ENCODE results near the gene ZCCHC4.

ZCCHC4 gene

GRCh38 chr4:25308761-25309160 is 3.8 kb upstream of the ZCCHC4 start (continued):
- TF ChIP-seq ISL1 (CRISPR knock-in tag; IDR thresholded peaks at IDR 0.05) (no peak), TSHZ2 (CRISPR knock-in tag; IDR thresholded peaks at IDR 0.05) (no peak), POU6F1 (CRISPR knock-in tag; IDR thresholded peaks at IDR 0.05; ENCODE audit: borderline replicate concordance, low read depth) (no peak)

GRCh38 chr4:25310066-25310802 is 2.3 kb upstream of the ZCCHC4 start:
- no peak for ATAC-seq
- TF ChIP-seq ZFP30 (CRISPR knock-in tag; IDR thresholded peaks at IDR 0.05) (no peak), PATZ1 (CRISPR knock-in tag; IDR thresholded peaks at IDR 0.05; ENCODE audit: borderline replicate concordance) (no peak), CSDC2 (CRISPR knock-in tag; IDR thresholded peaks at IDR 0.05) (no peak), ISL1 (CRISPR knock-in tag; IDR thresholded peaks at IDR 0.05) (no peak), RARB (CRISPR knock-in tag; IDR thresholded peaks at IDR 0.05) (no peak), ZFP3 (CRISPR knock-in tag; IDR thresholded peaks at IDR 0.05) (no peak)

GRCh38 chr4:25310803-25311166 is 1.8 kb upstream of the ZCCHC4 start:
- TF ChIP-seq GLIS3 (CRISPR knock-in tag; IDR thresholded peaks at IDR 0.05) = no peak
- no peak for TF ChIP-seq TCF4 (CRISPR knock-in tag; IDR thresholded peaks at IDR 0.05; ENCODE audit: borderline replicate concordance)
- no peak for TF ChIP-seq PPARA (CRISPR knock-in tag; IDR thresholded peaks at IDR 0.05; ENCODE audit: borderline replicate concordance)
- TF ChIP-seq CSDC2 (CRISPR knock-in tag; IDR thresholded peaks at IDR 0.05) = no peak
- no peak for TF ChIP-seq ZFP30 (CRISPR knock-in tag; IDR thresholded peaks at IDR 0.05)
- TF ChIP-seq BACH2 (CRISPR knock-in tag; IDR thresholded peaks at IDR 0.05; ENCODE audit: borderline replicate concordance) = no peak
- TF ChIP-seq ISL1 (CRISPR knock-in tag; IDR thresholded peaks at IDR 0.05) = no peak
- TF ChIP-seq ZNF70 (CRISPR knock-in tag; IDR thresholded peaks at IDR 0.05) = no peak
- TF ChIP-seq ZC3H10 (CRISPR knock-in tag; IDR thresholded peaks at IDR 0.05) = no peak
- no peak for TF ChIP-seq ARNTL (CRISPR knock-in tag; IDR thresholded peaks at IDR 0.05; ENCODE audit: borderline replicate concordance, low read depth)
- no peak for ATAC-seq

GRCh38 chr4:25313201-25313895 is 774 bp downstream of the ZCCHC4 start:
- peak; percentile 36 for ATAC-seq
- TF ChIP-seq POU6F1 (CRISPR knock-in tag; IDR thresholded peaks at IDR 0.05; ENCODE audit: borderline replicate concordance, low read depth) (no peak), TOX (CRISPR knock-in tag; IDR thresholded peaks at IDR 0.05; ENCODE audit: borderline replicate concordance) (no peak), ZFP30 (CRISPR knock-in tag; IDR thresholded peaks at IDR 0.05) (no peak), PATZ1 (CRISPR knock-in tag; IDR thresholded peaks at IDR 0.05; ENCODE audit: borderline replicate concordance) (no peak), ZFP3 (CRISPR knock-in tag; IDR thresholded peaks at IDR 0.05) (no peak), SNAI2 (CRISPR knock-in tag; IDR thresholded peaks at IDR 0.05) (no peak), ZNF565 (CRISPR knock-in tag; conservative IDR thresholded peaks at IDR 0.05; ENCODE audit: low read depth) (no peak), ARNTL (CRISPR knock-in tag; IDR thresholded peaks at IDR 0.05; ENCODE audit: borderline replicate concordance, low read depth) (no peak), ZNF8 (CRISPR knock-in tag; IDR thresholded peaks at IDR 0.05) (no peak), ESRRG (CRISPR knock-in tag; IDR thresholded peaks at IDR 0.05) (no peak), ZC3H10 (CRISPR knock-in tag; IDR thresholded peaks at IDR 0.05) (no peak), ISL1 (CRISPR knock-in tag; IDR thresholded peaks at IDR 0.05) (no peak), CREB5 (CRISPR knock-in tag; IDR thresholded peaks at IDR 0.05; ENCODE audit: low read depth) (no peak), CSDC2 (CRISPR knock-in tag; IDR thresholded peaks at IDR 0.05) (no peak), OSR1 (CRISPR knock-in tag; IDR thresholded peaks at IDR 0.05) (no peak)

Measured in SK-N-SH treated with all-trans-retinoic acid at 6 μM for 48 hours (cell line).